ENCODE measurements around the gene CDC20B. TPM values are rescaled to one million over a fixed set of nuclear protein-coding genes. Genes with fewer than 3 reads are reported as not detected.

CDC20B gene
- total RNA-seq, 1 experiment from 2014 or later = not detected

Small RNA genes within 50 kb of the gene (small RNA-seq; reads per million reads assigned to genes)
- gene MIR449A = not detected
- gene MIR449B = not detected
- 0.32 reads per million for gene MIR449C

Other genes starting within 250 kb of the CDC20B start
- not detected in 2 replicates for gene ESM1, start 187.6 kb downstream of the CDC20B start, total RNA-seq (2014; rRNA removed; shearing (Covaris generic); ENCODE audit: low replicate concordance)
- gene GZMK, start 148.9 kb downstream of the CDC20B start, total RNA-seq (2014; rRNA removed; shearing (Covaris generic); ENCODE audit: low replicate concordance) = not detected in 2 replicates
- gene GZMA, start 70.5 kb downstream of the CDC20B start, total RNA-seq (2014; rRNA removed; shearing (Covaris generic); ENCODE audit: low replicate concordance) = not detected in 2 replicates
- gene GPX8, start 13.0 kb downstream of the CDC20B start, total RNA-seq (2014; rRNA removed; shearing (Covaris generic); ENCODE audit: low replicate concordance) = not detected in 2 replicates
- gene MCIDAS, start 54.1 kb upstream of the CDC20B start, total RNA-seq (2014; rRNA removed; shearing (Covaris generic); ENCODE audit: low replicate concordance) = 0.14 and 0.37 TPM in 2 replicates
- 2.2 and 5.0 TPM in 2 replicates for gene CCNO, start 60.4 kb upstream of the CDC20B start, total RNA-seq (2014; rRNA removed; shearing (Covaris generic); ENCODE audit: low replicate concordance)
- 13.2 and 23.5 TPM in 2 replicates for gene DHX29, start 134.5 kb upstream of the CDC20B start, total RNA-seq (2014; rRNA removed; shearing (Covaris generic); ENCODE audit: low replicate concordance)
- 79.9 and 104 TPM in 2 replicates for gene MTREX, start 134.8 kb upstream of the CDC20B start, total RNA-seq (2014; rRNA removed; shearing (Covaris generic); ENCODE audit: low replicate concordance)

All from Karpas-422 (cell line).